K562 (cell line): ENCODE data around the gene CLDN7. TPM values are rescaled to one million over a fixed set of nuclear protein-coding genes. Genes with fewer than 3 reads are reported as not detected.

Experiments
- ATAC-seq: fragments of 200-7000 bp; cut with Tn5 transposase; 3 replicates; pipeline ENCODE4 v1.9.1; 2020; ENCODE audit warnings: moderate library complexity
- BruUV-seq: library from RNA; stranded (reverse); fragments of 400-500 nt; replicated peaks from 2 replicates; lab custom pipeline; 2021; lab: Mats Ljungman, UMichigan
- CTCF ChIA-PET: fragments of 300-600 bp; formaldehyde crosslinking; extraction: SDS; loops from one replicate; lab custom pipeline; 2021; ENCODE audit warnings: low intra/inter-chr PET ratio; lab: Yijun Ruan, JAX
- POLR2A ChIA-PET: fragments of 300-600, 350-650 bp; sonication (Branson Sonifier 250); formaldehyde crosslinking; extraction: SDS; loops from one replicate; lab custom pipeline; 2021; ENCODE audit warnings: antibody characterized with exemption, inconsistent platforms; lab: Yijun Ruan, JAX
- DNase-seq, 4 experiments: peaks; one replicate each; pipeline versions ENCODE4 v3.0.0 to v3.0.0-alpha.2; 2011 to 2018; ENCODE audit warnings: low spot score in 3 of 4, mixed read lengths in 3 of 4; ENCODE audit errors: extremely low read depth in 1 of 4
- FAIRE-seq: peaks from 2 replicates; lab custom pipeline; 2011; peaks lifted over from hg19 to GRCh38; lab: Jason Lieb, UNC
- H2AFZ ChIP-seq: 2 replicates; pipeline ENCODE4 v1.6.0; 2011; ENCODE audit warnings: low read depth, low read length, control low read depth, inconsistent platforms
- H3K27ac ChIP-seq: fragments of 200-600 bp; 3 replicates; pipeline ENCODE4 v1.8.0; 2011; ENCODE audit warnings: low read depth, mild to moderate bottlenecking, control low read depth, inconsistent platforms, low read length, moderate library complexity, mixed read lengths; ENCODE audit errors: extremely low read depth
- H3K27me3 ChIP-seq, 2 experiments: fragments of 300-600 bp in 1 of 2; 2 replicates in 1 of 2; 3 replicates in 1 of 2; pipeline versions ENCODE4 v1.6.0 to v1.8.0; 2011; ENCODE audit warnings: inconsistent platforms in 2 of 2, low read length in 2 of 2, mild to moderate bottlenecking in 1 of 2, mixed read lengths in 1 of 2, moderate library complexity in 1 of 2; ENCODE audit not compliant: control insufficient read depth in 2 of 2, insufficient read depth in 2 of 2
- H3K36me3 ChIP-seq: fragments of 300-600 bp; 3 replicates; pipeline ENCODE4 v1.8.0; 2011; ENCODE audit warnings: mild to moderate bottlenecking, low read length, inconsistent platforms; ENCODE audit not compliant: control insufficient read depth, insufficient read depth
- H3K4me1 ChIP-seq, 2 experiments: fragments of 200-600 bp in 1 of 2; replicated peaks in 1 of 2; 2 replicates in 1 of 2; 3 replicates in 1 of 2; pipeline versions ENCODE4 v1.5.1 to v1.8.0; 2011; ENCODE audit warnings: inconsistent platforms in 2 of 2, low read length in 2 of 2, mild to moderate bottlenecking in 1 of 2, mixed read lengths in 1 of 2, moderate library complexity in 1 of 2; ENCODE audit not compliant: control insufficient read depth in 2 of 2, insufficient read depth in 2 of 2
- H3K4me2 ChIP-seq: 2 replicates; pipeline ENCODE4 v1.6.1; 2011; ENCODE audit warnings: low read length, control low read depth, inconsistent platforms, mixed read lengths; ENCODE audit not compliant: insufficient read depth
- H3K4me3 ChIP-seq: fragments of 200-600 bp; sonication (generic), shearing (Covaris generic); 2 replicates; pipeline ENCODE4 v1.5.1; 2016; ENCODE audit warnings: control low read depth, inconsistent platforms
- H3K79me2 ChIP-seq: fragments of 200-600 bp; 3 replicates; pipeline ENCODE4 v1.8.0; 2011; ENCODE audit warnings: low read length, inconsistent platforms; ENCODE audit not compliant: control insufficient read depth, insufficient read depth
- H3K9ac ChIP-seq, 2 experiments: 2 replicates each; pipeline versions ENCODE4 v1.6.0 to v1.6.1; 2011; ENCODE audit warnings: low read depth in 2 of 2, low read length in 2 of 2, control low read depth in 1 of 2, inconsistent platforms in 1 of 2, mild to moderate bottlenecking in 1 of 2, mixed read lengths in 1 of 2; ENCODE audit not compliant: insufficient read depth in 1 of 2
- H3K9me1 ChIP-seq: one replicate; pipeline ENCODE4 v1.6.0; 2011; ENCODE audit warnings: inconsistent platforms, mild to moderate bottlenecking, low read length, moderate library complexity; ENCODE audit not compliant: control insufficient read depth, insufficient read depth
- H3K9me3 ChIP-seq: replicated peaks from 2 replicates; pipeline ENCODE4 v1.5.1; 2011; ENCODE audit warnings: low read depth, low read length, inconsistent platforms; ENCODE audit not compliant: control insufficient read depth, insufficient read depth
- H4K20me1 ChIP-seq: replicated peaks from 2 replicates; pipeline ENCODE4 v1.6.1; 2011; ENCODE audit warnings: low read length, inconsistent platforms, mixed read lengths; ENCODE audit not compliant: control insufficient read depth, insufficient read depth
- BCOR ChIP-seq: fragments of 450-650 bp; IDR thresholded peaks from 2 replicates; pipeline ENCODE4 v1.6.1; 2016
- BMI1 ChIP-seq: fragments of 150-350 bp; IDR thresholded peaks from 2 replicates; pipeline ENCODE4 v1.6.1; 2014; ENCODE audit warnings: low read length
- GATAD2B ChIP-seq: fragments of 450-650 bp; IDR thresholded peaks from 2 replicates; pipeline ENCODE4 v1.6.1; 2017; ENCODE audit warnings: mild to moderate bottlenecking, borderline replicate concordance
- HDAC1 ChIP-seq, 2 experiments: fragments of 450-650 bp; IDR thresholded peaks; 2 replicates each; pipeline ENCODE4 v1.6.1; 2016 to 2017; ENCODE audit warnings: inconsistent platforms in 1 of 2, mild to moderate bottlenecking in 1 of 2, moderate library complexity in 1 of 2
- HOMEZ ChIP-seq: fragments of 250-450 bp; sonication (Bioruptor Pico); IDR thresholded peaks from 2 replicates; pipeline ENCODE4 v1.4.0; 2020; ENCODE audit warnings: mild to moderate bottlenecking, moderate library complexity
- MITF ChIP-seq: IDR thresholded peaks from 2 replicates; pipeline ENCODE4 v1.6.1; 2014; ENCODE audit warnings: antibody characterized with exemption
- MNT ChIP-seq, 2 experiments: fragments of 450-650 bp; conservative IDR thresholded peaks; 2 replicates each; pipeline ENCODE4 v1.6.1; 2017; ENCODE audit warnings: mild to moderate bottlenecking in 2 of 2, moderate library complexity in 2 of 2
- SMARCA4 ChIP-seq: fragments of 450-650 bp; IDR thresholded peaks from 2 replicates; pipeline ENCODE4 v1.6.1; 2016
- ZNF3 ChIP-seq: fragments of 250-450 bp; sonication (Bioruptor Pico); IDR thresholded peaks from 2 replicates; pipeline ENCODE4 v1.5.0; 2021; ENCODE audit warnings: mild to moderate bottlenecking, moderate library complexity
- ZNF668 ChIP-seq: fragments of 250-450 bp; sonication (Bioruptor Pico); IDR thresholded peaks from 2 replicates; pipeline ENCODE4 v1.8.0; 2022; ENCODE audit warnings: mild to moderate bottlenecking, inconsistent platforms
- WGBS: fragments of 100-300 bp; shearing (Covaris generic); methylation state at CpG from one replicate; pipeline ENCODE4 v1.1.6; 2016; ENCODE audit warnings: low coverage, mixed read lengths; ENCODE audit not compliant: insufficient coverage; ENCODE audit errors: missing lambda C conversion rate; 5-methylcytosine and 5-hydroxymethylcytosine counted together
- in situ Hi-C: fragments of 300-500 bp; cut with MboI; formaldehyde crosslinking; loops from 4 replicates; pipeline ENCODE4 v1.15.0; 2018; ENCODE audit warnings: inconsistent platforms, mixed read lengths
- intact Hi-C: fragments of 100-400 bp; cut with micrococcal nuclease; formaldehyde crosslinking; loops from 2 replicates; pipeline ENCODE4 v1.14.2; 2022
- polyA plus RNA-seq, 8 experiments: library from polyadenylated mRNA; depleted of rRNA in 4 of 8; stranded (reverse) in 5 of 8; unstranded in 3 of 8; fragments of >200 nt; fragmentation: Nextera tagmentation in 2 of 8; fragmentation: Illumina TruSeq in 1 of 8; extraction: Ambion mirVana in 2 of 8; extraction: Trizol in 1 of 8; gene quantifications; 2 replicates each; pipeline versions ENCODE4 v1.2.1 to v1.2.3, GENCODE V29; 2011 to 2014; ENCODE audit warnings: inconsistent platforms in 1 of 8, missing spikeins in 1 of 8
- total RNA-seq, 7 experiments: library from RNA; depleted of rRNA in 6 of 7; stranded (reverse); fragments of >200 nt in 6 of 7; fragmentation: Illumina TruSeq in 2 of 7; extraction: Trizol in 2 of 7; gene quantifications; 2 replicates each; pipeline versions ENCODE4 v1.2.1 to v1.2.3, GENCODE V29; 2011 to 2021; ENCODE audit warnings: low replicate concordance in 1 of 7
- TF ChIP-seq, protein P1 (sequence below): sonication (generic); formaldehyde crosslinking; IDR thresholded peaks from 2 replicates; pipeline ENCODE4 v1.8.1; 2023; ENCODE audit warnings: mild to moderate bottlenecking, missing genetic modification reagents
- TF ChIP-seq, protein P2 (sequence below): fragments of 450-650 bp; IDR thresholded peaks from 2 replicates; pipeline ENCODE4 v1.6.1; 2018; ENCODE audit warnings: mild to moderate bottlenecking, low read depth; ENCODE audit not compliant: partially characterized antibody

Gene CLDN7
- total and polyA plus RNA-seq, 9 of the 15 experiments (the other 6 are each of a cell fraction or from before 2014, with no cell fraction given) = 2.2 to 14.5 (median 7.6) TPM

GRCh38 chr17:7214300-7215135 lies 47.8 kb downstream of the CLDN7 start:
- POLR2A ChIA-PET = interaction anchor here (0.6 to 1.3 kb wide), 2 partner anchors 28 to 436 kb away, joined by 3 to 4 read pairs; partner anchors contain the start of gene GABARAP
- H3K27ac ChIP-seq = peak overlapping the region; percentile 55; the same call in 2 of the 3 replicates
- H2AFZ ChIP-seq = peak overlapping the region; percentile 75
- CTCF ChIA-PET = no interaction called here
- no peaks in the 10 kb centered on the region for H3K9me3 ChIP-seq
- FAIRE-seq = no peak
- peaks cover 37% of the 10 kb centered on the region for H3K79me2 ChIP-seq
- in situ Hi-C loops = no loop called here
- H4K20me1 ChIP-seq = no peaks in the 10 kb centered on the region; the same call in 1 of the 2 replicates
- no peaks in the 10 kb centered on the region for H3K9me1 ChIP-seq
- peak overlapping the region; percentile 43 for H3K4me3 ChIP-seq
- peak overlapping the region; percentile 85 for H3K4me2 ChIP-seq
- whole genome bisulfite sequencing = under 1% methylated on average over 33 of the region's 45 CpGs
- no peaks in the 10 kb centered on the region for H3K27me3 ChIP-seq
- 0 out of 4 replicates have a peak overlapping the region, but pooled peaks of 1 of the 2 experiments have one; percentile 38 for H3K9ac ChIP-seq
- peak; percentile 87 to 97 (median 93) for DNase-seq
- intact Hi-C loops = no loop called here
- no TSS peak for BruUV-seq
- peaks cover 34 to 42% of the 10 kb centered on the region in 2 experiments for H3K4me1 ChIP-seq
- H3K36me3 ChIP-seq = no peaks in the 10 kb centered on the region
- peak; percentile 92 for ATAC-seq
- TF ChIP-seq SMARCA4 = no peak
- TF ChIP-seq BMI1 = peak; percentile 85
- TF ChIP-seq MNT (conservative IDR thresholded peaks at IDR 0.05) = peak in 1 of 2 experiments; percentile 29; a peak in 1 of 4 replicates
- TF ChIP-seq, protein P1, sequence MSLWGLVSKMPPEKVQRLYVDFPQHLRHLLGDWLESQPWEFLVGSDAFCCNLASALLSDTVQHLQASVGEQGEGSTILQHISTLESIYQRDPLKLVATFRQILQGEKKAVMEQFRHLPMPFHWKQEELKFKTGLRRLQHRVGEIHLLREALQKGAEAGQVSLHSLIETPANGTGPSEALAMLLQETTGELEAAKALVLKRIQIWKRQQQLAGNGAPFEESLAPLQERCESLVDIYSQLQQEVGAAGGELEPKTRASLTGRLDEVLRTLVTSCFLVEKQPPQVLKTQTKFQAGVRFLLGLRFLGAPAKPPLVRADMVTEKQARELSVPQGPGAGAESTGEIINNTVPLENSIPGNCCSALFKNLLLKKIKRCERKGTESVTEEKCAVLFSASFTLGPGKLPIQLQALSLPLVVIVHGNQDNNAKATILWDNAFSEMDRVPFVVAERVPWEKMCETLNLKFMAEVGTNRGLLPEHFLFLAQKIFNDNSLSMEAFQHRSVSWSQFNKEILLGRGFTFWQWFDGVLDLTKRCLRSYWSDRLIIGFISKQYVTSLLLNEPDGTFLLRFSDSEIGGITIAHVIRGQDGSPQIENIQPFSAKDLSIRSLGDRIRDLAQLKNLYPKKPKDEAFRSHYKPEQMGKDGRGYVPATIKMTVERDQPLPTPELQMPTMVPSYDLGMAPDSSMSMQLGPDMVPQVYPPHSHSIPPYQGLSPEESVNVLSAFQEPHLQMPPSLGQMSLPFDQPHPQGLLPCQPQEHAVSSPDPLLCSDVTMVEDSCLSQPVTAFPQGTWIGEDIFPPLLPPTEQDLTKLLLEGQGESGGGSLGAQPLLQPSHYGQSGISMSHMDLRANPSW = no peak
- TF ChIP-seq, protein P2, sequence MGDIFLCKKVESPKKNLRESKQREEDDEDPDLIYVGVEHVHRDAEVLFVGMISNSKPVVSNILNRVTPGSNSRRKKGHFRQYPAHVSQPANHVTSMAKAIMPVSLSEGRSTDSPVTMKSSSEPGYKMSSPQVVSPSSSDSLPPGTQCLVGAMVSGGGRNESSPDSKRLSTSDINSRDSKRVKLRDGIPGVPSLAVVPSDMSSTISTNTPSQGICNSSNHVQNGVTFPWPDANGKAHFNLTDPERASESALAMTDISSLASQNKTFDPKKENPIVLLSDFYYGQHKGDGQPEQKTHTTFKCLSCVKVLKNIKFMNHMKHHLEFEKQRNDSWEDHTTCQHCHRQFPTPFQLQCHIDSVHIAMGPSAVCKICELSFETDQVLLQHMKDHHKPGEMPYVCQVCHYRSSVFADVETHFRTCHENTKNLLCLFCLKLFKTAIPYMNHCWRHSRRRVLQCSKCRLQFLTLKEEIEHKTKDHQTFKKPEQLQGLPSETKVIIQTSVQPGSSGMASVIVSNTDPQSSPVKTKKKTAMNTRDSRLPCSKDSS = no peak
- TF ChIP-seq ZNF668 = no peak
- no peak for TF ChIP-seq HOMEZ
- TF ChIP-seq BCOR = no peak
- TF ChIP-seq GATAD2B = no peak
- TF ChIP-seq ZNF3 = no peak
- TF ChIP-seq HDAC1 (IDR thresholded peaks at IDR 0.05) = peak in 1 of 2 experiments; percentile 70; a peak in 2 of 4 replicates
- no peak for TF ChIP-seq MITF
